Glomerular endothelial cell (primary cell): Measurements from ENCODE around the gene SLC22A6. TPM values are rescaled to one million over a fixed set of nuclear protein-coding genes. Genes with fewer than 3 reads are reported as not detected.
"Not testable (repeated sequence)": the region's sequence is repeated elsewhere in the genome, so short reads cannot be mapped to it uniquely, and the experiment has no call there.

Experiments
- DNase-seq: peaks from one replicate; pipeline ENCODE4 v3.0.0-alpha.2; 2011; ENCODE audit warnings: low read depth, low spot score; ENCODE audit errors: extremely low read depth
- total RNA-seq: library from RNA; depleted of rRNA; stranded (reverse); fragments of >200 nt; gene quantifications from 2 replicates; pipeline ENCODE4 v1.2.3, GENCODE V29; 2015

SLC22A6 gene
- total RNA-seq, 1 donor from 2014 or later, result not detected

DNA sequence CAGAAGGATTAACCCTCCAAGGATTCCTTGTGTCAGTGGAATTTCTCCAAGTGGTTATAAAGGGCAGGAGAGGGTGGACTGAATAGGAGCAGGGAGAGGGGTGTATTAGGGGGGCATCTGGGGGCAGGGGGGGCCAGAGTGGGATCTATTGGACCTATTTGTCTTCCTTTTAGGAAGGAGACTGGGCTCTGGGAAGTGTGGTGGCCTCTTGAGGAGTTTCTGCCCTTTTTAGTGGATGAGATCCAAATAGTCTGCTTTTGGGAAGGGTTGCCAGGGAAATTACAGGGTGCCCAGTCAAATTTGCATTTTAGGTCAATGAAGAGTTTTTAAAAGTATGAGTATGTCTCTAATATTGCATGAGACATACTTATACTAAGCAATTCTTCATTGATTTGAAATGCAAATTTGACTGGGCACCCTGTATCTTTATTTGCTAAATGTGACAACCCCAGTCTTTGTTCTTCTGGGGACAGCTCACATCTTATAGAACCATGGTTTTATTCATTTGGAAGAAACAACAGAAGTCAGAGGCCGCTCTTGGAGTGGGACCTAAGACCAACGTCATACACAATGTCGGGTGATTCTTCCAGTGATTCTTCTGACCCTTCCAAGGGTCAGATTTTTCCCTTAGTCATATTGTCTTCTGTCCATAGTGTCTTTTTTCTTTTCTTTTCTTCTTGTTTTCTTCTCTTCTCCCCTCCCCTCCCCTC, 429 bp upstream of the SLC22A6 start:
- DNase-seq, result no peak

DNA sequence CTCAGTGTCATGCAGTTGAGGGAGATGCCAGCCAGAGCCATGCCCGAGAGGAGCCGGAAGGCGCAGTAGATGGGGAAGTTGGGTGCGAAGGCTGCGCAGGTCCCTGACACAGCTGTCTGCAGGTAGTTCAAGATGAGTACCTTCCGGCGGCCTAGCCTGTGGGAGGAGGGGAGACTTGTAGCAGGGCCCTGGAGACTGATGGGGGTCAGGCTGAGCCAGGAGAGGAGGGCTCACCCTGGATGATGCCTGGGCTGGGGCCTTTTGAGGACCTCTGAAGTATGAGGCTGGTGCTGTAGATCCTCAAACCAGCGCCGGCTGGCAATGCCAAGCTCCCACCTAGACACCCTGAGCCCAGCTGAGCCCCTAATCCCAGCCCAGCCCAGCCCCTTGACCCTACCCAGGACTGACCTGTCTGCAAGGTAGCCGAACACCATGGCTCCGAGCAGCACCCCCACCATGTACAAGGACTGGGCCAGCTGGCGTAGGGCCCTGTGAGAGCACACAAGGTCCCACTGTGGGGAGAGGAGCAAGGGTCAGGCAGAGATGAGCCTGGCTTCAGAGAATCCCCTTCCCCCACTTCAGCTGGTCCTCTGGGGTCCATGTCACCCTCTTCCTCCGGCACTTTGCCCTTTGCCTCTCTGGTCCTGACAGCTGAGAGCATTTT, 1.1 kb downstream of the SLC22A6 start:
- no peak for DNase-seq

GRCh38 chr11:62981743-62982142, 3.0 kb downstream of the SLC22A6 start:
- DNase-seq, result no peak

DNA sequence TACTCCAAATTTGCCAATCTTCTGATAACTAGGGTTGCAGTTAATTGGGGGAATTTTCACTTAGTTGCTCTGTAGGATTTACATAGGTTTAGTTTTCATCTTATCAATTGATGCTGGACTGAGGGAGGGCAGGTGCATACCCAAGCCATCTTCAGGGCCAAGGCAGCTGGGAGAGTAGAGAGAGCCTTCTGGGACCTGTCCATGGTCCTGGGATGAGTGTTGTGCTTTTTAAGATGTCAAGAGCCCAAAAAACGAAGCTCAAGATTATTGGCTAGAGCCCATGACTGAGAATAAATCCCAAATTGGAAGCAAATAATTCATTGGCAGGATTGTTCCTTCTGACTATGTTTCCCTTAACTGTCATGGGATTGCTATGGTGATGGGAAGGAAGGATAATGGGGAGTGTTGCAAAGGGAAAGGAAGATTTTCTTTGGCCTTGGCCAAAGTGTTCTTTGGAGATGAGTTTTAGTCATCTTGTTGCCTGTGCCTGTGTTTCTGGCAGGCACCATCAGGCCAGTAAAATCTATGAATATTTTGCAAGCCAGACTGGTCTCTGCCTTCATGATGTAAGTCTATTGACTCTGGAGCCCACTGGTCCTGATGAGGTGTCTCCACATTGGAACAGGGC, 4.5 kb downstream of the SLC22A6 start:
- no peak for DNase-seq

- no peak for DNase-seq
Observed at GRCh38 chr11:62976109-62976508, 8.7 kb downstream of the SLC22A6 start.

DNA sequence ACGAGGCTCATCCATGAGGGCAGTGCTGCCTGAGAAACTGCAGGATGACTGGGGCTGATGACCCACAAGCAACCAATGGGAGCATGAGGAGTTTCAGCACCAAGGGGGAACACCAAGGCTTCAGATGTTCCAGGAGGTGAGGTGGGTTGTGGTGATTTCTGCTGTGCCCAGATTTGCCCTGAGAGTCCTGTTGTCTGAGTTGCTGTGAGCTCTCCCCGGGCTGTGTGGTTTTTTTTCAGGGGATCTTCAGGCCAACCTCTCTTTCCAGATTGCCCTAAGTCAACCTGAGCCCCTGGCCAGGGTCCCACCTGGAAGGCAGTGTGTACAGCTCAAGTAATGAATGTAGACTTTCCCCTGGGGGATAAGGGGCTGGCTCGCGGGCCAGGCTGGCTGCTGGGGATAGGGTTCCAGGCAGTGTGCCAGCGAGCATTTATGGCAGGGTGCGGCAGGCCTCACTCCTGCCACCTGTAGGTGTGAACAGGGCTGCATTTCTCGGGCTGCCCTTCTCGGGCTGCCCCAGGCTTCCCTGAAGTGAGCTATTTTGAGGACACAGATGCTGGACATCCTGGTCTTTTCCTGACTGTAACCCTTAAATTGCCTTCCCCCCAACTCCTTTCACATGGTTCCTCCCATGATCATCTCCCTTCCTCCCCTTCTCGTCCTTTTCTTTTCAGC, 9.8 kb downstream of the SLC22A6 start:
- DNase-seq, result no peak

- no peak for DNase-seq
Observed at GRCh38 chr11:62965574-62965973, 19.2 kb downstream of the SLC22A6 start.

DNA sequence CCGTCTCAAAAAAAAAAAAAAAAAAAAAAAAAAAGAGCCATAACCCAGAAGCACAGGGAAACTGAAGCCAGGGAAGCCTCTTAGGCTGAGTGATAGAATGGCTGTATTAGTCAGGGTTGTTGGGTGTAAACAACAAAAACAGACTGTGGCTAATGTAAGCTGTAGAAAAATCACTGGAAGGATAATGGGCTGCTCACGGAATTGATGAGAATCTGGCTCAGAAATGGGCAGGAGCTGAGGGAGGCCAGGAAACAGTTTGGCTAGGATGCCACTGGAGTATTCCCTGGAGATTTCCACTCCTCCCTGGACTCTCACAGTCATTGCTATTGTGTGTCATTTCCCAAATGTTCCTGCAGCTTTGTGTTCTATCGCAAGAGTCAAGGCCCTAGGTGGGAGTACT, 22.4 kb downstream of the SLC22A6 start:
- no peak for DNase-seq

DNA sequence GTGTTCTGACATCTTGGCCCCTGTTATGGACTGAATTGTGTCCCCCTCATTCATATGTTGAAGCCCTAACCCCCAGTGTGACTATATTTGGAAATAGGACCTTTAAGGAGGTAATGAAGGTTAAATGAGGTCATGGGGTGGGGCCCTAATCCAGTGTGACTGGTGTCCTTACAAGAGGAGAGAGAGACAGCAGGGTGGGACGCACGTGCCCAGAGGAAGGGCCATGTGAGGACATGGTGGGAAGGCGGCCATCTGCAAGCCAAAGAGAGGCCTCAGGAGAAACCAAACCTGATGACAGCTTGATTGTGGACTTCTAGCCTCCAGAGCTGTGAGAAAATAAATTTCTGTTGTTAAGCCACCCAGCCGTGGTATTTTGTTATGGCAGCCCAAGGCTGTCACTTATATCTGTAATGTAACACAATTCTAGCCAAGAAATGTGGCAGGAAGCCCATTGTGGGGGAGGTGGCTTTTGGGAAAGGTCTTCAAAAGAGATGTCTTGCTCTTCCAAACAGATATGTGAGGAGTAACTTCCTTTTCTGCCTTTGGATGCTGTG, 23.7 kb downstream of the SLC22A6 start:
- DNase-seq, result no peak

- no peak for DNase-seq
Observed at GRCh38 chr11:62959422-62959980, 25.3 kb downstream of the SLC22A6 start.

GRCh38 chr11:62958547-62959421, 26.0 kb downstream of the SLC22A6 start:
- DNase-seq, result no peak

DNA sequence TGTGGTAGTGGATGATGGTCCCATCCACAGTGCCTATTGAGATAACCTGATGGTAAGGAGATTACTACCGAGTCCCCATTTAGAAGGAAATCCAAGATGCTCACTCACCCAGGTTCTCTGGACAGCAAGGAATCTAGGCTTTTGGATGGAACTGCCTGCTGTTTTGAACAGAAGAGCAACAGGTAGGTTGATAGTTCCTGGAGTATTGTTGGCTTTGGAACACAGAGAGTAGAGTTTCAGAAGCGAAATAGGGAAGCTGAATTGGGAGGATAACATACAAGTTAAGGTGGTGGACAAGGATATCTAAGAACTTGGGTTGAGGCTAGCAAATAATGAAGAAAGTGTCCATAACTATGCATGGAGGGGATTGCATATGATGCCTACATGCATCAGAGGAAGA, 27.6 kb downstream of the SLC22A6 start:
- DNase-seq, result no peak

DNA sequence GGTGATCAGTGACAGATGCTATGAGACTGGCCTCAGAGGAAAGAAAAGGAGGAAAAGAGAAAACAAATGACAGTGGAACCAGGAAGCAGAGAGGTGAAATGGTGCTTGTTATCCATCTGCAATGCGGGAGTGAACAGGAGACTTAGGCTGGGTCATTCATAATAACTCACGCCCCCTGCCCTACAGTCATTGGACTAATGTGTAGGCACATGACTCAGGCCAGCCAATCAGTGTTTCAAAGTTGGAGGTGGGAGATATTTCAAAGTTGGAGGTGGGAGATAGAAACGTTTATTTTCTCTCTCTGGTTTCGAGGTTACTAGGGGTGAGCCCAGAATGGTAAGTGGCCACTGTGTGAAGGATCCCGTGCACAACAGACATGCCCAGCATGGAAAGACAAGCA, 30.3 kb downstream of the SLC22A6 start:
- no peak for DNase-seq

DNA sequence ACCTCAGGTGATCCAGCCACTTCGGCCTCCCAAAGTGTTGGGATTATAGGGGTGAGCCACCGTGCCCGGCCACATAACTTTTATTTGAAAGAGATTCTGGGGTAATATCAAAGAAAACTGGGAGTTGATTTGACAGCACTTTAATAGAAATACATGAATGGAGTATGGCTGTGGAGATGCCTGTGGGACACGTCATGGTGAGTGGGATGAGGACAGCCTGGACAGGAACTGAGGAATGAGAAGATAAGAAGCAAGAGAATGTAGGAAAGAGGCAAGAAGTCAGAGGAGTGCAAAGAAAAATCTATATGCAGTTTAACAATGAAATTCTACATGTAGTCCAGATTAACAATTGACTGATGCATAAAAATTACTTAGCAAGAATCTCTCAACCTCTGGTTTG, 31.0 kb downstream of the SLC22A6 start:
- no peak for DNase-seq

- DNase-seq, result no peak
Observed at GRCh38 chr11:62948765-62949320, 35.9 kb downstream of the SLC22A6 start.

DNA sequence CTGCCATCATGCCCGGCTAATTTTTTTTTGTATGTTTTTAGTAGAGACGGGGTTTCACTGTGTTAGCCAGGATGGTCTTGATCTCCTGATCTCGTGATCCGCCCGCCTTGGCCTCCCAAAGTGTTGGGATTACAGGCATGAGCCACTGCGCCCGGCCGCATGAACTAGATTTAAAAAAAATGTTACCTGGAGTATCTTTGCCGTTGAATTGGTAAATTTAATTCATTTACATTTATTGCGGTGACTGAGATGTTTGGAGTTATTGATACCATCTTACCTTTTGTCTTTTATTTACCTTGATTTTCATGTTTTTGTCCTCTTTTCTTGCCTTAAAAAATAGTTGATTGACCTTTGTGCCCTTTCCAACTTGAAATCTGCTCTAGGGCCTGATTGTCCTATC, 39.2 kb downstream of the SLC22A6 start:
- DNase-seq, result not testable (repeated sequence)

DNA sequence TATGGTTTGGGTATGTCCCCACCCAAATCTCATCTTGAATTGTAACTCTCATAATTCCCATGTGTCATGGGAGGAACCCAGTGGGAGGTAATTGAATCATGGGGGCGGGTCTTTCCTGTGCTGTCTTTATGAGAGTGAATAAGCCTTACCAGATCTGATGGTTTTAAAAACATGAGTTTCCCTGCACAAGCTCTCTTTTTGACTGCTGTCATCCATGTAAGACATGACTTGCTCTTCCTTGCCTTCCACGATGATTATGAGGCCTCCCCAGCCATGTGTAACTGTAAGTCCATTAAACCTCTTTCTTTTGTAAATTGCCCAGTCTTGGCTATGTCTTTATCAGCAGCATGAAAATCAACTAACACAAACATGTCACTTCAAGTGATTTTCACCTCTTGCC, 47.2 kb downstream of the SLC22A6 start:
- not testable (repeated sequence) for DNase-seq

GRCh38 chr11:62934496-62934785, 50.3 kb downstream of the SLC22A6 start:
- no peak for DNase-seq

DNA sequence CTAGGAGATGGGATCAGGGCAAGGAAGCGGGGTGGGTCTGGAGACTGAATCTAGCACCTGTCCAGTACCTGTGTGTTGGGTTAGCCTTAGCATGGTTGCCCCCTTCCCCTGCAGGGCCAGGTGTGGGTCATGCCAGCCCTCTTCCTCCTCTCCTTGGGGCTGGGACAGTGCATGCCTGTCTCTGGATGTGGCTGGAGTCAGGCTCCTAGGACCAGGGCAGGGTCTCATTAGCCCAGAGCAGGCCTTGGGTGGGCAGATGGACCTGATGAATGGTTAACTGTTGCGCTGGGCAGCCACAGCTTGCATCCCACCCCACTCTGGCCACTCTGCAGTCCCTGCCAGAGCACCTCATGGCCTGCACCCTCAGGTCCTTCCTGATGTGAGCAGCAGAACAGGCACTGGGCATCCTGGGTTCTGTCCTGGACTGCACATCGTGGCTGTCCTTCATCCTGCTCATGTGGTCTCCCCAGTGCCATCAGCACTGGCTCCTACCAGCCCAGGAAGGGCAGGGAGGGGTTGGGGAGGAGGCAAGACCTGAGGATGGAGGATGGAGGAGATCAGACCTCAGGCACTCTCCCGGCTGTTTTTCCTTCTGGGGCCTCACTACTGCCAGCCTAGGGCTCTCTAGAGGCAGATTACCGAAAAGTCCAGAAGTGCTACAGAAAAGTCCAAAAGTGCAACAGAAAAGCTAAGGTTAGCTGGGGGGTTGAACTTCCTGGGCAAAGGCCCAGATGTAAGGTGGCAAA, 50.8 kb downstream of the SLC22A6 start:
- no peak for DNase-seq
